Adrenal gland (tissue), 12 donors: ENCODE data around the gene C1QTNF1. TPM values are rescaled to one million over a fixed set of nuclear protein-coding genes. Genes with fewer than 3 reads are reported as not detected.
A peak's percentile ranks its signal among the peaks of the same experiment; 100 is the strongest.

Experiments
- DNase-seq, 7 donors: peaks; one replicate each; pipeline ENCODE4 v3.0.0-alpha.2; 2019 to 2020
- H3K27ac ChIP-seq, 5 donors: fragments of 200-600 bp; sonication (generic) in 4 of 5; 1 replicate in 3 of 5; 2 replicates in 2 of 5; pipeline versions ENCODE4 v1.5.1 to v1.8.0; 2016 to 2020; ENCODE audit warnings: mild to moderate bottlenecking in 1 of 5
- H3K27me3 ChIP-seq: fragments of 200-600 bp; 2 replicates; pipeline ENCODE4 v1.8.0; 2021
- H3K36me3 ChIP-seq, 2 donors: fragments of 200-600 bp; replicated peaks in 1 of 2; 1 replicate in 1 of 2; 2 replicates in 1 of 2; pipeline versions ENCODE4 v1.5.1 to v1.8.0; 2018 to 2022
- H3K4me1 ChIP-seq, 2 donors: fragments of 200-600 bp; replicated peaks in 1 of 2; 1 replicate in 1 of 2; 2 replicates in 1 of 2; pipeline versions ENCODE4 v1.5.1 to v1.8.0; 2018 to 2021
- H3K4me3 ChIP-seq, 4 donors: fragments of 200-600 bp; sonication (generic) in 3 of 4; one replicate each; pipeline ENCODE4 v1.5.1; 2016 to 2018
- H3K9me3 ChIP-seq, 3 donors: fragments of 200-600 bp; sonication (generic) in 1 of 3; replicated peaks in 1 of 3; 1 replicate in 2 of 3; 2 replicates in 1 of 3; pipeline versions ENCODE4 v1.5.1 to v1.8.0; 2016 to 2021
- POLR2A ChIP-seq, 2 donors: fragments of 450-650 bp; IDR thresholded peaks; one replicate each; pipeline ENCODE4 v1.6.1; 2017; ENCODE audit warnings: antibody characterized with exemption in 2 of 2, mild to moderate bottlenecking in 2 of 2, moderate library complexity in 1 of 2
- WGBS, 4 donors: extraction: QIAGEN DNeasy Blood & Tissue Kit in 2 of 4; methylation state at CpG; one replicate each; pipeline versions ENCODE4 v1.1.5 to v1.1.7; 2013 to 2017; 5-methylcytosine and 5-hydroxymethylcytosine counted together
- intact Hi-C, 2 donors: fragments of 100-400 bp; cut with DNase I; formaldehyde crosslinking; loops; one replicate each; pipeline versions ENCODE4 v1.14.1 to v1.15.0; 2022 to 2023
- polyA plus RNA-seq, 3 donors: library from polyadenylated mRNA; stranded (reverse); fragments of 200-250 nt in 2 of 3; fragments of 350-450 nt in 1 of 3; fragmentation: Illumina TruSeq in 1 of 3; extraction: RNeasy Lipid Tissue Mini Kit (QIAGEN cat#74804) in 1 of 3; gene quantifications; one replicate each; pipeline ENCODE4 v1.2.3, GENCODE V29; 2013 to 2014
- total RNA-seq, 9 donors: library from RNA; depleted of rRNA in 4 of 9; stranded (reverse); fragments of >200 nt in 4 of 9; fragments of 120-200 nt in 1 of 9; fragmentation: NEBNext Ultra II Directional in 1 of 9; extraction: Animal tissue kit (Norgen Biotek cat#: 25700) in 1 of 9; gene quantifications; one replicate each; pipeline versions ENCODE4 v1.1.0 to v1.2.4, GENCODE V29; 2013 to 2023
- TF ChIP-seq, protein P1 (sequence below), 6 experiments: fragments of 450-650 bp in 4 of 6; fragments of 200-600 bp in 2 of 6; sonication (generic) in 1 of 6; IDR thresholded peaks; 1 replicate in 5 of 6; 2 replicates in 1 of 6; pipeline versions ENCODE4 v1.5.1 to v1.8.0; 2016 to 2021; ENCODE audit warnings: antibody characterized with exemption in 6 of 6, mild to moderate bottlenecking in 2 of 6, moderate library complexity in 1 of 6
- donor health status: healthy with polysubstance abuse.
- donor health status: Bipolar disorder and iron deficiency.
- donor health status: DM: yes; HTN: yes; CAD: no.
- donor health status: DM: no; HTN: no; CAD: no.
- donor health status: DM: no; HTN: no; CAD: no.
- donor health status: DM: yes; HTN: yes; CAD: no.

C1QTNF1 gene
- total and polyA plus RNA-seq, 12 donors, result 17.2 to 175 (median 120) TPM

DNA sequence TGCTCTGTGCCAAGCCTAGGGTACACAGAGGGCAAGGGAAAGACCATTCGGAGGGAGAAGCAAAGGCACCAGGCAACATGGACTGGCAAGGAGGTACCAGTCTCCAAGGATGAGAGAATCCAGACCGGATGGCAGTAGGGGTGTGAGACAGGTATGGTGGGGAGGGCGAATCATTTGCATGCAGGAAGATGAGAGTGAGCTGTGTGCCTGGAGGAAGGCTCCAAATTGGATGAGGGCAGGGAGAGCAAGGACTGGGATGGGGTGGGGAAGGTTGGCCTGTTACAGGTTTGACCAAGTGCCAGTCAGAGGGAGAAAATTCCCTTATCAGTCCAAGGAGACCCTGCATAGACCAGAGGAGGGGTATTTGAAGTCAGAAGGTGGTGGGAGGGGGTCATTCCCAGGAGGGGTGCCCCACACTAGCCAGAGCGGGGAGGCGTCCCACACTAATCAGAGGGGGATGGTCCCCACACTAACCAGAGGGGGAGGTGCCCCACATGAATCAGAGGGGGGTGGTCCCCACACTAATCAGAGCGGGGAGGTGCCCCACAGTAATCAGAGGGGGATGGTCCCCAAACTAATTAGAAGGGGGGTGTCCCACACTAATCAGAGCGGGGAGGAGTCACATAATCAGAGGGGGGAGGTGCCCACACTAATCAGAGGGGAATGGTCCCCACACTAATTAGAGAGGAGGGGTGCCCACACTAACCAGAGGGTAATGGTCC, 15.1 kb upstream of the C1QTNF1 start:
- Histone ChIP-seq H3K4me3 (peak overlapping the region in 3 of 4 donors; percentile 31 to 100 (median 48)), H3K27me3 (no peaks in the 10 kb centered on the region), H3K27ac (peak overlapping the region in 3 of 5 donors; percentile 82 to 99 (median 88)), H3K9me3 (no peaks in the 10 kb centered on the region), H3K4me1 (peaks cover 23 to 38% of the 10 kb centered on the region in 2 donors), H3K36me3 (no peaks in the 10 kb centered on the region)
- 31 to 47% (median 32%) methylated on average over 6 to 7 of the region's 7 CpGs for WGBS, 4 donors
- DNase-seq, result peak in 4 of 7 donors; percentile 18 to 54 (median 25)
- no peak for TF ChIP-seq POLR2A (IDR thresholded peaks at IDR 0.05)
- TF ChIP-seq, protein P1, sequence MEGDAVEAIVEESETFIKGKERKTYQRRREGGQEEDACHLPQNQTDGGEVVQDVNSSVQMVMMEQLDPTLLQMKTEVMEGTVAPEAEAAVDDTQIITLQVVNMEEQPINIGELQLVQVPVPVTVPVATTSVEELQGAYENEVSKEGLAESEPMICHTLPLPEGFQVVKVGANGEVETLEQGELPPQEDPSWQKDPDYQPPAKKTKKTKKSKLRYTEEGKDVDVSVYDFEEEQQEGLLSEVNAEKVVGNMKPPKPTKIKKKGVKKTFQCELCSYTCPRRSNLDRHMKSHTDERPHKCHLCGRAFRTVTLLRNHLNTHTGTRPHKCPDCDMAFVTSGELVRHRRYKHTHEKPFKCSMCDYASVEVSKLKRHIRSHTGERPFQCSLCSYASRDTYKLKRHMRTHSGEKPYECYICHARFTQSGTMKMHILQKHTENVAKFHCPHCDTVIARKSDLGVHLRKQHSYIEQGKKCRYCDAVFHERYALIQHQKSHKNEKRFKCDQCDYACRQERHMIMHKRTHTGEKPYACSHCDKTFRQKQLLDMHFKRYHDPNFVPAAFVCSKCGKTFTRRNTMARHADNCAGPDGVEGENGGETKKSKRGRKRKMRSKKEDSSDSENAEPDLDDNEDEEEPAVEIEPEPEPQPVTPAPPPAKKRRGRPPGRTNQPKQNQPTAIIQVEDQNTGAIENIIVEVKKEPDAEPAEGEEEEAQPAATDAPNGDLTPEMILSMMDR (IDR thresholded peaks at IDR 0.05), result no peak
- intact Hi-C loops, result no loop called here

DNA sequence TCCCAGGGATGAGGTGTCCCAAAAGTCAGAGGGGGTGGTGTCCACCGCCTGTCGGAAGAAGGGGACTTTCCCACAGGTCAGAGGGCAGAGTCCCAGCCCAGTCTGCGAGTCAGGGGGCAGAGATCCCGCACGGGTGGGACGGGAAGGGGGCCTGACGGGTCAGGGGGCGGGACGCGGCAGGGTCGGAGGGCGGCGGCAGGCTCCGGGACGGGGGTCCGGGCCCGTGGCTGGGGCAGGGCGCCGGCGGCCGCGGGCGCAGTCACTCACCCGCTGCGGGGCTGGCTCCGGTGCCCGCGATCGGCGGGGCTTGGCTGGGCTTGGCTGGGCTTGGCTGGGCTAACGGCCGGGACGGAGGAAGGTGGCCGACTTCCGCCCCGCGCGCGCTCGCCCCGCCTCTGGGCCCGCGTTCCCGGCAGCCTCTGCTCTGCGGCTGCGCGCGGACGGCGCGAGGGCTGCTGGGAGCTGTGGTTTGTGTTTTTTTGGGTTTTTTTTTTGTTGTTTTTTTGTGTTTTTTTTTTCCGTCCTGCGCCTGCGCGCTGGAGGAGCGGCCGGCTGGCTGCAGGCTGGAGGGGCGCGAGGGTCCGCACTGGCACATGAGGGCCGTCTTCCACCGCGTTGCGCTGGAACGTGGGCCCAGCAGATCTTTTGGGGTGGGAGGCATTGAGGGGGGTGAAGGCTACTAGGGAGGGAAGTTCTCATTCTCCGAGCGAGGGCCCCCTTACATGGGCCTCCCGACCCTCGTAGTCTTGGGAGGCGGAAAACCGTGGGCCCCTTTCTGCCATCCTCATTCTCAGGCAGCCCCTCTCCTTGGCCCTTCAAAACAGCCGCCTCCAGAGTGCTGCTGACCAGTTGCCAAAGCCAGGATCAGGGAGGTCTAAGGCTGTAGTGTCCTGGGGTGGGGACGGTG, 14.3 kb upstream of the C1QTNF1 start, which contains the start of gene CANT1:
TSS of gene CANT1 (minus strand) at position 368 of the 907 bp plus-strand sequence. CDS start 12,142 bp downstream, outside the sequence.
- Histone ChIP-seq H3K36me3 (no peaks in the 10 kb centered on the region), H3K4me1 (peaks cover 23 to 38% of the 10 kb centered on the region in 2 donors), H3K27ac (peak within 1 kb of the TSS in 3 of 5 donors; percentile 82 to 99 (median 88)), H3K4me3 (peak within 1 kb of the TSS in 3 of 4 donors; percentile 31 to 100 (median 48)), H3K27me3 (no peaks in the 10 kb centered on the region), H3K9me3 (no peaks in the 10 kb centered on the region)
- TF ChIP-seq POLR2A (IDR thresholded peaks at IDR 0.05), result peak; percentile 60 to 81
- TF ChIP-seq, protein P1 (IDR thresholded peaks at IDR 0.05), result no peak
- peak; percentile 80 to 89 (median 85) for DNase-seq
- 0 to 2% (median 1%) methylated on average over 32 to 73 of the region's 73 CpGs for WGBS, 4 donors
- intact Hi-C loops, result no loop called here

DNA sequence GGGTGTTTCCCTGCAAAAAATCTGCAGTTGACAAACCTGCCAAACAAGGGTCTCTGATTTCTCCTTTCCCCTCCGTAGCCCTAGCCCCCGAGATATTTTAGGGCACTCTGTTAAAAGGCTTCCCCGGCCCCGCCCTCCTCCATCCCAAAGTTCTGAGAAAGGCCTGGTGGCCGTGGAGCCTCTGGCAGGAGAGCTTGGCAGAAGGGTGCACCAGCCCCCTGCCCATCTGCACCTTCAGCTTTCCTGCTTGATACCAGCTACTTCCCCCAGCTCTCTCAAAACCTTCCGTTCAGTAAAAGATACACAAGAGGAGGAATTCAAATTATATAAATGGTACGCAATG, 13.7 kb upstream of the C1QTNF1 start:
- Histone ChIP-seq H3K9me3 (no peaks in the 10 kb centered on the region), H3K4me3 (peak overlapping the region in 1 of 4 donors; percentile 100), H3K27me3 (no peaks in the 10 kb centered on the region), H3K27ac (peak overlapping the region in 3 of 5 donors; percentile 82 to 99 (median 88)), H3K36me3 (no peaks in the 10 kb centered on the region), H3K4me1 (peaks cover 23 to 36% of the 10 kb centered on the region in 2 donors)
- intact Hi-C loops, result no loop called here
- TF ChIP-seq, protein P1 (IDR thresholded peaks at IDR 0.05), result no peak
- no peak for TF ChIP-seq POLR2A (IDR thresholded peaks at IDR 0.05)
- no peak for DNase-seq
- WGBS, 4 donors, result 68 to 77% (median 72%) methylated on average over 6 to 7 of the region's 7 CpGs
